Measurements from ENCODE around the gene ACAP3.

- TF ChIP-seq POLR2A (IDR thresholded peaks at IDR 0.05) = no peak
- no peak for TF ChIP-seq POLR2AphosphoS5 (IDR thresholded peaks at IDR 0.05)
These were observed 9.8 kb downstream of the ACAP3 start for GRCh38 chr1:1297802-1298424.

All from breast epithelium (tissue), 3 donors.